ENCODE measurements around the gene RAB8A. TPM values are rescaled to one million over a fixed set of nuclear protein-coding genes. Genes with fewer than 3 reads are reported as not detected.

Gene RAB8A
- total and polyA plus RNA-seq, 9 of the 15 experiments (the other 6 are each of a cell fraction or from before 2014, with no cell fraction given): 11.2 to 102 (median 53.2) TPM

DNA sequence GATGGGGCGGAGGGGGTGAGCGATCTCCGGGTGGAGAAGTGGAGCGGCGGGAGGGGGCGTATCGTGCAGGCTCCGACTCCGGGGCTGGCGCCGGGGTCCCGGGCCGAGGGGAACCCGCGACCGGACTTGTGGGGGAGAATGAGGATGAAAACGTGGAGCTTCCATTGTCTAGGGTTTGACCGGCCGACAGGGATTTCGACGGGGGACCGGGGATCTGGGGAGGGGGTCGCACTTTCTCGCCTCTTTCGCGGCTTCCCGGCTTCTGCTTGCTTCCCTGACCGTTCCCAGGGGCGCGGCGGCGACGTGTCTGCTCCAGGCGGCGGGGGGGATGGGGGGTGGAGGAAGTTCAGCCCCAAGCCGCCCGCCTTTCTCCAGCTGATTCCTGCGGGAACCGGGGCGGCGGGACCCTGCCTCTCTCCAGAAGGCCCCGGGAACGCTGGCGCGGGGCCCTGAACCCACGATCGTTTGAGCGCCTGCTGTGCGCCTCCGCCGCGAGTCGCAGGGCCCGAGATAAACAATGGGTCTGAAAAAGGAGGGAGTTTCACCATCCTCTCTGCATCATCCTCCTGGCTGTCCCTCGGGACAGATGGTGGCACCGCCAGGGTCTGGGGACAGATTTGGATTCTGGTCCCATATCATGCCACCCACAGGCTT lies 34.6 kb upstream of the RAB8A start:
- 6% methylated on average over 7 of the region's 56 CpGs for WGBS (ENCODE audit: insufficient coverage, low coverage, missing lambda C conversion rate)
- Histone ChIP-seq H3K27ac (ENCODE audit: extremely low read depth, low read depth, low read length) (peak overlapping the region; percentile 92), H3K79me2 (ENCODE audit: control insufficient read depth, insufficient read depth, low read length) (peaks cover 30% of the 10 kb centered on the region), H3K9me1 (ENCODE audit: control insufficient read depth, insufficient read depth, low read length) (peaks cover 5% of the 10 kb centered on the region), H2AFZ (ENCODE audit: low read depth, low read length) (no peak overlapping the region), H3K36me3 (ENCODE audit: control insufficient read depth, insufficient read depth, low read length) (peaks cover 12% of the 10 kb centered on the region; the same call in 2 of the 3 replicates), H3K9ac (ENCODE audit: insufficient read depth in 1 of 2, low read depth in 2 of 2, low read length in 2 of 2) (peak overlapping the region; percentile 83 to 96), H3K9me3 (replicated peaks; ENCODE audit: control insufficient read depth, insufficient read depth, low read depth, low read length) (no peaks in the 10 kb centered on the region), H4K20me1 (replicated peaks; ENCODE audit: control insufficient read depth, insufficient read depth, low read length) (peaks cover 24% of the 10 kb centered on the region), H3K4me3 (peak overlapping the region; percentile 81), H3K4me1 (replicated peaks in 1 of 2; ENCODE audit: control insufficient read depth in 2 of 2, insufficient read depth in 2 of 2, low read length in 2 of 2) (peaks cover 37 to 41% of the 10 kb centered on the region in 2 experiments), H3K27me3 (ENCODE audit: control insufficient read depth in 2 of 2, insufficient read depth in 2 of 2, low read length in 2 of 2) (no peaks in the 10 kb centered on the region), H3K4me2 (ENCODE audit: insufficient read depth, low read length) (peak overlapping the region; percentile 81)
- FAIRE-seq (no peak), ATAC-seq (no peak), DNase-seq (ENCODE audit: extremely low read depth in 1 of 4, low spot score in 3 of 4) (peak in 3 of 4 experiments; percentile 33 to 43 (median 41))
- CTCF ChIA-PET (ENCODE audit: low intra/inter-chr PET ratio): no interaction called here
- POLR2A ChIA-PET: interaction anchor here (0.6 to 2.1 kb wide), 9 partner anchors 8 to 526 kb away, joined by 3 to 12 read pairs (median 6); partner anchors contain the start of gene RAB8A
- BruUV-seq (replicated peaks): no TSS peak
- in situ Hi-C loops (cut with MboI) (no loop called here), intact Hi-C loops (cut with micrococcal nuclease) (no loop called here)
- TF ChIP-seq, protein P1, sequence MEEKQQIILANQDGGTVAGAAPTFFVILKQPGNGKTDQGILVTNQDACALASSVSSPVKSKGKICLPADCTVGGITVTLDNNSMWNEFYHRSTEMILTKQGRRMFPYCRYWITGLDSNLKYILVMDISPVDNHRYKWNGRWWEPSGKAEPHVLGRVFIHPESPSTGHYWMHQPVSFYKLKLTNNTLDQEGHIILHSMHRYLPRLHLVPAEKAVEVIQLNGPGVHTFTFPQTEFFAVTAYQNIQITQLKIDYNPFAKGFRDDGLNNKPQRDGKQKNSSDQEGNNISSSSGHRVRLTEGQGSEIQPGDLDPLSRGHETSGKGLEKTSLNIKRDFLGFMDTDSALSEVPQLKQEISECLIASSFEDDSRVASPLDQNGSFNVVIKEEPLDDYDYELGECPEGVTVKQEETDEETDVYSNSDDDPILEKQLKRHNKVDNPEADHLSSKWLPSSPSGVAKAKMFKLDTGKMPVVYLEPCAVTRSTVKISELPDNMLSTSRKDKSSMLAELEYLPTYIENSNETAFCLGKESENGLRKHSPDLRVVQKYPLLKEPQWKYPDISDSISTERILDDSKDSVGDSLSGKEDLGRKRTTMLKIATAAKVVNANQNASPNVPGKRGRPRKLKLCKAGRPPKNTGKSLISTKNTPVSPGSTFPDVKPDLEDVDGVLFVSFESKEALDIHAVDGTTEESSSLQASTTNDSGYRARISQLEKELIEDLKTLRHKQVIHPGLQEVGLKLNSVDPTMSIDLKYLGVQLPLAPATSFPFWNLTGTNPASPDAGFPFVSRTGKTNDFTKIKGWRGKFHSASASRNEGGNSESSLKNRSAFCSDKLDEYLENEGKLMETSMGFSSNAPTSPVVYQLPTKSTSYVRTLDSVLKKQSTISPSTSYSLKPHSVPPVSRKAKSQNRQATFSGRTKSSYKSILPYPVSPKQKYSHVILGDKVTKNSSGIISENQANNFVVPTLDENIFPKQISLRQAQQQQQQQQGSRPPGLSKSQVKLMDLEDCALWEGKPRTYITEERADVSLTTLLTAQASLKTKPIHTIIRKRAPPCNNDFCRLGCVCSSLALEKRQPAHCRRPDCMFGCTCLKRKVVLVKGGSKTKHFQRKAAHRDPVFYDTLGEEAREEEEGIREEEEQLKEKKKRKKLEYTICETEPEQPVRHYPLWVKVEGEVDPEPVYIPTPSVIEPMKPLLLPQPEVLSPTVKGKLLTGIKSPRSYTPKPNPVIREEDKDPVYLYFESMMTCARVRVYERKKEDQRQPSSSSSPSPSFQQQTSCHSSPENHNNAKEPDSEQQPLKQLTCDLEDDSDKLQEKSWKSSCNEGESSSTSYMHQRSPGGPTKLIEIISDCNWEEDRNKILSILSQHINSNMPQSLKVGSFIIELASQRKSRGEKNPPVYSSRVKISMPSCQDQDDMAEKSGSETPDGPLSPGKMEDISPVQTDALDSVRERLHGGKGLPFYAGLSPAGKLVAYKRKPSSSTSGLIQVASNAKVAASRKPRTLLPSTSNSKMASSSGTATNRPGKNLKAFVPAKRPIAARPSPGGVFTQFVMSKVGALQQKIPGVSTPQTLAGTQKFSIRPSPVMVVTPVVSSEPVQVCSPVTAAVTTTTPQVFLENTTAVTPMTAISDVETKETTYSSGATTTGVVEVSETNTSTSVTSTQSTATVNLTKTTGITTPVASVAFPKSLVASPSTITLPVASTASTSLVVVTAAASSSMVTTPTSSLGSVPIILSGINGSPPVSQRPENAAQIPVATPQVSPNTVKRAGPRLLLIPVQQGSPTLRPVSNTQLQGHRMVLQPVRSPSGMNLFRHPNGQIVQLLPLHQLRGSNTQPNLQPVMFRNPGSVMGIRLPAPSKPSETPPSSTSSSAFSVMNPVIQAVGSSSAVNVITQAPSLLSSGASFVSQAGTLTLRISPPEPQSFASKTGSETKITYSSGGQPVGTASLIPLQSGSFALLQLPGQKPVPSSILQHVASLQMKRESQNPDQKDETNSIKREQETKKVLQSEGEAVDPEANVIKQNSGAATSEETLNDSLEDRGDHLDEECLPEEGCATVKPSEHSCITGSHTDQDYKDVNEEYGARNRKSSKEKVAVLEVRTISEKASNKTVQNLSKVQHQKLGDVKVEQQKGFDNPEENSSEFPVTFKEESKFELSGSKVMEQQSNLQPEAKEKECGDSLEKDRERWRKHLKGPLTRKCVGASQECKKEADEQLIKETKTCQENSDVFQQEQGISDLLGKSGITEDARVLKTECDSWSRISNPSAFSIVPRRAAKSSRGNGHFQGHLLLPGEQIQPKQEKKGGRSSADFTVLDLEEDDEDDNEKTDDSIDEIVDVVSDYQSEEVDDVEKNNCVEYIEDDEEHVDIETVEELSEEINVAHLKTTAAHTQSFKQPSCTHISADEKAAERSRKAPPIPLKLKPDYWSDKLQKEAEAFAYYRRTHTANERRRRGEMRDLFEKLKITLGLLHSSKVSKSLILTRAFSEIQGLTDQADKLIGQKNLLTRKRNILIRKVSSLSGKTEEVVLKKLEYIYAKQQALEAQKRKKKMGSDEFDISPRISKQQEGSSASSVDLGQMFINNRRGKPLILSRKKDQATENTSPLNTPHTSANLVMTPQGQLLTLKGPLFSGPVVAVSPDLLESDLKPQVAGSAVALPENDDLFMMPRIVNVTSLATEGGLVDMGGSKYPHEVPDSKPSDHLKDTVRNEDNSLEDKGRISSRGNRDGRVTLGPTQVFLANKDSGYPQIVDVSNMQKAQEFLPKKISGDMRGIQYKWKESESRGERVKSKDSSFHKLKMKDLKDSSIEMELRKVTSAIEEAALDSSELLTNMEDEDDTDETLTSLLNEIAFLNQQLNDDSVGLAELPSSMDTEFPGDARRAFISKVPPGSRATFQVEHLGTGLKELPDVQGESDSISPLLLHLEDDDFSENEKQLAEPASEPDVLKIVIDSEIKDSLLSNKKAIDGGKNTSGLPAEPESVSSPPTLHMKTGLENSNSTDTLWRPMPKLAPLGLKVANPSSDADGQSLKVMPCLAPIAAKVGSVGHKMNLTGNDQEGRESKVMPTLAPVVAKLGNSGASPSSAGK (IDR thresholded peaks at IDR 0.05): 0 out of 2 replicates have a peak, but pooled peaks have one; percentile 21
- TF ChIP-seq GABPA (tag; conservative IDR thresholded peaks at IDR 0.05; ENCODE audit: low read depth) (no peak), HLTF (IDR thresholded peaks at IDR 0.05) (no peak), ELF1 (tag; IDR thresholded peaks at IDR 0.05) (no peak), ZNF699 (CRISPR knock-in tag; IDR thresholded peaks at IDR 0.05; ENCODE audit: insufficient replicate concordance) (no peak), ZNF431 (CRISPR knock-in tag; IDR thresholded peaks at IDR 0.05) (0 out of 2 replicates have a peak, but pooled peaks have one; percentile 7), GABPB1 (CRISPR knock-in tag; IDR thresholded peaks at IDR 0.05) (peak; percentile 22), RBM15 (IDR thresholded peaks at IDR 0.05; ENCODE audit: insufficient read depth, low read length) (no peak), ZSCAN32 (CRISPR knock-in tag; IDR thresholded peaks at IDR 0.05) (no peak)
- TF ChIP-seq, protein P2, sequence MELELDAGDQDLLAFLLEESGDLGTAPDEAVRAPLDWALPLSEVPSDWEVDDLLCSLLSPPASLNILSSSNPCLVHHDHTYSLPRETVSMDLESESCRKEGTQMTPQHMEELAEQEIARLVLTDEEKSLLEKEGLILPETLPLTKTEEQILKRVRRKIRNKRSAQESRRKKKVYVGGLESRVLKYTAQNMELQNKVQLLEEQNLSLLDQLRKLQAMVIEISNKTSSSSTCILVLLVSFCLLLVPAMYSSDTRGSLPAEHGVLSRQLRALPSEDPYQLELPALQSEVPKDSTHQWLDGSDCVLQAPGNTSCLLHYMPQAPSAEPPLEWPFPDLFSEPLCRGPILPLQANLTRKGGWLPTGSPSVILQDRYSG (tag; conservative IDR thresholded peaks at IDR 0.05; ENCODE audit: low read depth): no peak
